ENCODE measurements around the gene CST9L.

GRCh38 chr20:23608251-23608846 is 40.1 kb upstream of the CST9L start:
- TF ChIP-seq CTCF (IDR thresholded peaks at IDR 0.05; ENCODE audit: poor library complexity): no peak
- no peak for TF ChIP-seq EZH2 (IDR thresholded peaks at IDR 0.05; ENCODE audit: borderline replicate concordance)

Measured in hepatocyte (in vitro differentiated cells).